ENCODE results near the gene SEMA7A.
"Not testable (repeated sequence)": the region's sequence is repeated elsewhere in the genome, so short reads cannot be mapped to it uniquely, and the experiment has no call there.

Gene SEMA7A

GRCh38 chr15:74397239-74398068 is 36.3 kb downstream of the SEMA7A start:
- DNase-seq: no peak

DNA sequence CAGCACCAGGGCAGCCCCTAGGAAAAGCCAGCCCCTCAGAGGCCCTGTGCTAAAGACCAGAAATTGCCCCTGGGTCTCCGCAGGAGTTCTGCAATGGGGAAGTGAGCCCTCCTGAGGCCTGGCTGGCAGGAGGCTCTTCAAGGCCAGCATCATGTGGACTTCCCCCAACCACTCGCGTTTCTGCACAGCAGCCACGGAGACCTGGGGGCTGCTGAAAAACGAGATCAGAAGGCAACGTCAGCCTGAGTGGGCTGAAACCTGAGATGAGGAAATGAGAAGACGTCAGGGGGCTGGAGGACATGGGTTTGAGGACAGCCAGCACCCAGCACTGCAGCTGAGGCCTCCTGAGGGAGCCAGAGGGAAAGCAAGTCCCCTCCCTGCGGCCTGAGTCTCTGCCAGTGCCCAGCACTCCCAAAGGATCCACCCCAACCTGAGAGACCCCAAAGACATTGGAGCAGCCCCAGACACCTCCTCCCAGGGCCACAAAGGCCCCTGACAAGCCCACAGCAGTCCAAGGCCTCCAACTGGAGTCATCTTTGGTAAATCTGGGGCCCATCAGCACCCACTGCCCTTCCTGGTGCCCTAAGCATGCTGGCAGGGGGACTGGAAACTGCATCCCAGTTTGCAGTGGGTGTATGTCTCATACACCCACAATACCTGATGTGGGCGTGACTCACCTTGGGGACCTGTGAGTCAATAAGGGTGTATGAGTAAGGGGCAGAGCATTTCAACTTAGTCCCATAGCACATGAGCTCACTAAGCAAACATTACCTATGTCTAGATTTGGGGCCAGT is 37.1 kb downstream of the SEMA7A start:
- DNase-seq: peak; percentile 77

DNA sequence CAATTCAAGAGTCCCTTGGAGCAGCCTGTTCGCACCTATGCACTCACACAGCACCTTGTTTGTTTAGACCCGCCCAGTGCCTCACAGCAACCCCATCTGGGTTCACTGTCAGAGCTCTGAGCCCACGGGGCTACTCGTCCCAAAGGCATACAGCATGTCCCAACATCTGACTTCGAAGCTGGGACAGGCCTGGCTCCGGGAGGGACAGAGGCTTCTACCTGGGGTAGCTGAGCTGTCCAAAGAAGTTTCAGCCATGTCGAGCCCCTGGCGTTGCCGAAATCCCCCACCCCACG is 37.7 kb downstream of the SEMA7A start:
- DNase-seq: no peak

DNA sequence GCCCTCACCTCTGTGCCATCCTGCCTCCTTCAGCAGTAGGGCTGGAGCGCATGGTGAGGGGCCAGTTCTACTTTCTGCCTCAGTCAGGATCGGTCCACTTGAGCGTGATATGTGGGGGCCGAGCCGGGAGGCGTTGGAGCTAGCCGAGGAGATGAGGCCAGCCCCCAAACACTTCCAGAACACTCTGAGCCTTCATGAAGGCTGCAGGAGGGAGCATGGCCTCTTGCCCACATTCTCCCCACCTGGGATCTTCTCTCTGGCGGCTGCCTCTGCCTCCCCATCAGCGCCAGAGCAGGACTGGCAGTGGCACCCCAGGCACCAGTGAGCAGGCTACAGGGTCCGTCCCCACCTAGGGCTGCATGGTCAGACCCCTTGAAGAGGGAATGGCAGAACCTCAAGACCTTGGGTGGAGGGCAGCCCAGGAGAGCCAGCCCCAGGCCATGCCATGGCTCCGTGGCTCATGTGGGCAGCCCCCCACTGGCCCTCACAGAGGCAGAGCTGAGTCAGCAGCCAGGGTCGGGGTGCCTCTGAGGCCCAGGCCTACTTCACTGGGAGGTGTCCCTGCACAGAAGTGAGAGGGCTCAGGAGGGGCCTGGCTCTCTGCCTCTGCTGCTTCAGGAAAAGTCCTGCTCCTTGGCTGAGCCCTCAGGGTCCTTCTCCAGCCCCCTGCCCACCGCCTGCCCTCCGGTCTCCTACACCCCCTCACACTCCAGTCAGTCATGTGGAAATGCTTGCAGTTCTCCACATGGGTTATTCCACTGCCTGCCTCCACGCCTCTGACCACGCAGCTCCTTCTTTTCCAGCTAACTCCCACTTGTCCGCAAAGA is 38.2 kb downstream of the SEMA7A start:
- no peak for DNase-seq

DNA sequence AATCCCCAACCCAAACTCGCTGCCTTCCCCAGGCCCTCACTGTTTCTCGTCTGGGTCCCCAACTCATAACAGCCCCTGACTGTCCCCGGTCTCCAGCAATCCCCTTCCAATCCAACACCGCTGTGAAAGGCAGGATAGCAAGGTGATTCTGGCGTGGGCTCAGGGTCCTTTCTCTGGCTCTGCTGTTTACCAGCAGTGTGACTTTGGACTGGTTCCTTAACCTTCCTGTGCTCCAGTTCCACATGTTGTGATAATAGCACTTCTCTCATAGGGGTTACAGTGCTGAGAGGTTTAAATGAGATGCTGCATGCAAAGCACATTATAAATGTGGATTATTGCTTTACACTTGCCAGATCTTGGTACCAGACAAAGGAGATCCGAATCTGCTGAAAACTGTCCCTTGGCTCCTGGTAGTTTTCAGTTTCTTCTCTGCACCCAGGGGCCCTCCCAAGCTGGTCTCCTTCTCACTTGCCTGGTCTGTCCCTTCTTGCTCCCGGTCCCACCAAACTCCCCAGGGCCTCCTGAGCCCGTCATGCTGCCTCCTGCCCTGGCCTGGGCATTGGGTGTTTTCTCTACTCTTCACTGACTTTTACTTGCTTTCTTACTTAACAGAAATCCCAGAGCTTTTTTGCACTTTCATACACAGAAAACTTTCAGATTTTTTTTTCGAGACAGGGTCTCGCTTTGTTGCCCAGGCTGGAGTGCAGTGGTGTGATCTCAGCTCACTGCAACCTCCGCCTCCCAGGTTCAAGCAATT is 39.5 kb downstream of the SEMA7A start:
- DNase-seq: no peak

GRCh38 chr15:74393423-74393822 is 40.3 kb downstream of the SEMA7A start:
- no peak for DNase-seq

GRCh38 chr15:74392902-74393301 is 40.9 kb downstream of the SEMA7A start:
- no peak for DNase-seq

DNA sequence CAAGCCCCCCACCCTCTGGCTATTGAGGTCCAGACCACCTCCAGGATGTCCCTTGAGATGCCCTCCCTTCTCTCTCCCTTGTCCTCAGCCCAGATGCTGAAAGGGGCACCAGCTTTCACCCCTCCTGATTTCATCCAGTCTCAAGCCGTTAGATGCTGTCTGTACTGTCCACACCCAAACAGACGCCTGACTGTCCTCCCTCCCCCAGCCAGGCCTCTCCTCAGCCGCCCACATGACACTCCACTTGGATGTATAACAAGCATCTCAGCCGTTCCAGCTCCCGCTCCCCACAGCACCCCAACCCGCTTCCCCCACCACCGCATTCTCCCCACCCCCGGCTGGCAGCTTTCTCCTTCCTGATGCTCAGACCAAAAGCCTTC is 41.3 kb downstream of the SEMA7A start:
- no peak for DNase-seq

- DNase-seq: no peak
These were observed 41.9 kb downstream of the SEMA7A start for GRCh38 chr15:74391582-74392450.

GRCh38 chr15:74390647-74391288 is 43.0 kb downstream of the SEMA7A start:
- no peak for DNase-seq

DNA sequence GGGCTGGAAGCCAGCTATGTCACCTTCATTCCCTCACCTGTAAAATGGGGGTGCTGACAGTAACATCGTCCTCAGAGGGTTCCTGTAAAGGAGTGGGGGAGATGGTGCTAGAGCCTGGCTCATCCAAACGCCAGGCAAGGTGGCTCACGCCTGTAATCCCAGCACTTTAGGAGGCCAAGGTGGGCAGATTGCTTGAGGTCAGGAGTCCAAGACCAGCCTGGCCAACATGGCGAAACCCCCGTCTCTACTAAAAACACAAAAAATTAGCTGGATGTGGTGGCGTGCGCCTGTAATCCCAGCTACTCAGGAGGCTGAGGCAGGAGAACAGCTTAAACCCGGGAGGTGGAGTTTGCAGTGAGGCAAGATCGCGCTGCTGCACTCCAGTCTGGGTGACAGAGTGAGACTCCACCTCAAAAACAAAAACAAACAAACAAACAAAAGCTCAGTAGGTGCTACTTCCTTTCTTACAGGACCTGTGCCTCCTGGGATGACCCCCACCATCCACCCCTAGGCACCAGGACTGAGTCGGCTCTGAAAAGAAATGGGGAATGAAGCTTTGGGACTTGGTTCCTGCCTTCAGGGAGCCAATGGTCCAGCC is 43.6 kb downstream of the SEMA7A start:
- not testable (repeated sequence) for DNase-seq

- no peak for DNase-seq
These were observed 44.3 kb downstream of the SEMA7A start for GRCh38 chr15:74389241-74390048.

DNA sequence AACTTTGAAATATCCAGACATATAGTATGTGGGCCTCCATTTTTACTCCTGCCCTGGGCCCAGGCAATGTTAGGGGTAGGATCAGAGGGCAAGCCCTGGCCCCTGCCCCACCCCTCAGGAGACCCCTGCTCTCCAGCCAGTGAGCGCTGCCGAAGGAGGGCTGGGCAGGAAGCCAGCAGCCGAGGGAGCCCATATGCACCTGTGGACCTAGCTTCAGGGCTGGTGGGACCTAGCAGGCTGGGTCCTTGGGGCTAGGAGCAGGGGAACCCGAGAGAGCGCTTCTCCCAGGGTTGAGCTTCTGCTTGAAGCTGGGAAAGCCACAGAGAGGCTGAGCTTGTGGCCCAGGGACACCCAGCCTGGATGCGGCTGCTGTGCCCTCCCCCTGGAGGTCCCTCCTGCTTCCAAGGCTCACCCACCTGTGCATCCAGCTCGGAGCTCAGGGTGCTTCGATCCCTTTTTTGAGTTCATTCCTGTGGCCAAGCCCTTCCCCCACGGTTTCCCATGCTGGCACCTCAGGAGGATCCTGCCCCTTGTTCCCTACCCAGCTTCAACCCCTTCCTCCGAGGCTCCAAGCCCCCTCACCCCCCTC is 45.3 kb downstream of the SEMA7A start:
- DNase-seq: no peak

DNA sequence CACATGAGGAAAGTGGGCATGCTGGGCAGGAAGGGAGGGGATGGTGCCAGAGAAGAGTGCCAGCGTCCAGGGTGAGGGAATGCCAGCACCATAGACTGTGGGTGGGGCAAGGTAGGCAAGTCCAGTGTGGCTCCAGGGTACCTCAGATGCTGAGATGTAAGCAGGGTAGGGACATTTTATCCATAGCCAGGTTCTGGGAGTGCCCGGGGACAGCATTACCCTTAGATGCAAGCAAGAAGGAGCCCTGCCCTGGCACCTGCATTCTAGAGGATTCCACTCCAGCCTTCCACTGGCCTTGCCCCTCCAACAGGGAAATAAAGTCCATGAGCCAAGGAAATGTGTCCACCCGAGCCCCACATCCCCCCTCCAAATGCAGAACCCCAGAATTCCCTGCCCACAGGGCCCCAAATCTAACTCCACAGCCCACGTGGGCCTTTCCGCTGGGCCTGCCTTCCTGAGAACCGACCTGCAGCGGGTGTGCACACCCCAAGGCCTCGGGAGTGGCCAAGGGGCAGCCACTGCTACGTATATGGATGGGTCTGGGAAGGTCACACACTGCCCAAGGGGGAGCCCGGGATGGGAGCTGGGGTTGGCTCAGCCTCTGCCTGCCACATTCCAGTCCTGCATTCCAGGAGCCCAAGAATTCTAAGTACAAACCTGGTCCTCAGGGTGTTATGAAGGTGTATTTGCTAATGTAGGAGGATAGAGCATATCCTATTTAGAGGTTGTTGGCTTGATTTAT is 46.0 kb downstream of the SEMA7A start:
- DNase-seq: no peak

DNA sequence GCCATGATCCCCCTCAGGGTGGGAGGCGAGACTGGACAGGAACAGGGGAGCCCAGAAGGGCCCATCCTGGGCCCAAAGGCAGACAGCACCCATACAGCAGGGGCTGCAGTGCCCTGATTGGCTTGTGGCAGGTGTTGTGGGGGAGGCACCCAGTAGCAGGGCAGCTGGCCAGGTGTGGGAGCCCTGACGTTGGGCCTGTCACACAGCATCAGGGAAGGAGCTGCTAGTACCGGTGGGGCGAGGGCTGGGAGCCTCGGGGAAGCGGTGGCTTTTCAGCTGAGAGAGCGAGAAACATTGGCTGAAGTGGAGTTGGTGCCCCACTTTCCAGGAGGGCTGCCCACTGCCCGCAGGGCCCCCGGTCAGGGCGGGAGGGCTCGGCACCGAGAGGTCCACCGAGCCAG is 46.6 kb downstream of the SEMA7A start:
- DNase-seq: no peak

DNA sequence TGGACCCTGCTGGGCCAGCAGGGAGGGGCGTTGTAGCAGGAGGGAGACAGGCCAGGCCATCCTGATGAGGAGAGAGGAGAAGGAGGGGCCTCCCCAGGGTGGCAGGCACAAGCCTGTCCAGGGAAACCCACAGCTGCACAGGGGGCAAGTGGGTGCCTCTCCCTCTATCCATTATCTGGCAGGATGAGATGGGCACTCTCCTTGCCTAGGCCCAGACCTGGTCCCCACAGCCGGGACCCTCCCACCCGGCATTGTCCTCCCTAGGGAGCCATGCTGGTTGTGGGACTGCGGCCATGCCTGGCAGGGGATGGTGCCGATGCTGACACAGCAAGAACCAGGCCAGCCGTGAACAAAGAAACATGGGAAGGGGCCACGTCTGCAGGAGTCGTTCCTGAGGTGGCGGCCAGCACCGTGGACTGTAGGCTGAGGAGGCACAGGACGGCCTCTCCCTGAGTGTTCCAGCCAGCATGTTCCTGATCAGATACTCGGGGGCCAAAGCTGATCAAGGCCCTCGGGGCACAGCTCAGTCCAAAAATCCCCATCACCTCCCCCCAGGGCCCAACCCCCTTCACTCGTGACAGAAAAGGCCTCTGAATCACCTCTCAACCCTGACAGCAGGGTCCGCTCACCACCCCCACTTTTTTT is 47.1 kb downstream of the SEMA7A start:
- DNase-seq: no peak

GRCh38 chr15:74385733-74386132 is 48.0 kb downstream of the SEMA7A start:
- DNase-seq: no peak
